ENCODE data around the gene CLEC4G.
"Not testable (repeated sequence)": the region's sequence is repeated elsewhere in the genome, so short reads cannot be mapped to it uniquely, and the experiment has no call there.

The CLEC4G gene, protein sequence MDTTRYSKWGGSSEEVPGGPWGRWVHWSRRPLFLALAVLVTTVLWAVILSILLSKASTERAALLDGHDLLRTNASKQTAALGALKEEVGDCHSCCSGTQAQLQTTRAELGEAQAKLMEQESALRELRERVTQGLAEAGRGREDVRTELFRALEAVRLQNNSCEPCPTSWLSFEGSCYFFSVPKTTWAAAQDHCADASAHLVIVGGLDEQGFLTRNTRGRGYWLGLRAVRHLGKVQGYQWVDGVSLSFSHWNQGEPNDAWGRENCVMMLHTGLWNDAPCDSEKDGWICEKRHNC

DNA sequence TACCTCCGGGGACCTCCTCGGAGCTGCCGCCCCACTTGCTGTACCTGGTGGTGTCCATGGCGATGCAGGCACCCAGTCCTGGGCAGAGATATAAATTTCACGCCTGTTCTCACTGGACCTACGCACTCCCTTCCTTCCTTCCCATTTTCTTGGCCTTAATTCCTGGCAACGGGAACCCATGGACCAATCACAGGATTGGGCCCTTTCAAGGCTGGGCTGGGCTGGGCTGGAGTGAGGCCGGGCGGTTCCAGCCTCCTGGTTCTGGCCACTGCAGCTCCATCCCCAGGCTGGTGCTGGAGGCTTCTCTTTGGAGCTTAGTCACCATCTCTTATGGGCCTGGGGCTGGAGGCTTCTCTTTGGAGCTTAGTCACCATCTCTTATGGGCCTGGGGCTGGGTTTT, at the start of gene CLEC4G:
CLEC4G (minus strand) TSS at position 66 of the 400 bp plus-strand sequence; CDS start at position 58, 8 bp downstream.
- DNase-seq = no peak

DNA sequence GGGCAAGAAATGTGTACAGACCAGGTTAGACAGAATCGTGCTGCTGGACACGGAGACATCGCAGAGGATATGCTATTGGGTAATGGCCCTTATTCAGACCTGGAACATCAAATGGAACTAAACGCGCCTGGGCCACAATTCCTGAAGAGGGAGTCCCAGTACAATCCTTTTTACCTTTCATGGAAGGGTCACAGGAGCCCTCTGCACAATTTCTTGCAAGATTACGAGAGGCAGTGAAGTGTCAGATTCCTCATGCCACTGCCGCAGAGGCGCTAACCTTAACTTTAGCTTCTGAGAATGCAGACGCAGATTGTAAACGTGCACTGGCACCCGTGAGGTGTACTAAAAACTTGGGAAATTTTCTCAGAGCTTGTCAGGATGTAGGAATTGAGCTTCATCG, 49.2 kb upstream of the CLEC4G start:
- no peak for DNase-seq

DNA sequence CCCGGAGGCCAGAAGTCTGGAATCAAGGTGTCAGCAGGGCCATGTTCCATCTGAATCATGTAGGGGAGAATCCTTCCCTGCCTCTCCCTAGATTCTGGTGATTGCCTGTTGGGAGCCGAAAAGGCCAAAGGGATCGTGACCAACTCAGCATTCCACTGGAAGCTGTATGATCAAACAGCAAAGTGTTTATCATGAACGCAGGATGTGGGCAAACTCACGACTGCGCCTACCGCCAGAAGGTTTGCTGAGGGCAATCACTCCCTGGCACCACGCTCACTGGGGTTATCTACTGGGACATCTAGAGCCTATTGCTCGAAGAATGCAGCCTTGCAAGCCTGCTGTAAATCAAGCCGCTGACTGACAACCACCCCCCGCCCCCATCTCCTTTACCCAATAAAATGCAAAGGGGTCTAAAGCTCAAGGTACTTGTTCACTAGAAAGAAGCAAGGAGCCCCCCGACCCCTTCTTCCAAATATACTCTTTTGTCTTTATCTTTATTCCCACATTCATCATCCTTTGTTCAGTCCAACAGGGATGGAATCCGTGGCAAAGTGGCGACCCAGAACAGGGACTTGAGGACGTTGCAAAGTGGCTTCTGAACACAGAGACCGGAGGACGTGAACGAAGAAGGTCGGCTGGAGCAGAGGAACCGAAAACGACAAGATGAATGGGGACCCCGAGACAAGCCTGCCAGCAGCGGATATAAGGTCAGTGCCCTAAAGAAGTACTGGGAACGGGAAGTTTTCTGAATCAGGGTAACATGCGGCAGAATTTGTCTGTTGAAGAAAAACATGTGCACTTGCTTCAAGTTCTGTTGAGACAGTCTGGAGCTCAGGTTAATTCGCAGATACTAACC, 47.9 kb upstream of the CLEC4G start:
- no peak for DNase-seq

DNA sequence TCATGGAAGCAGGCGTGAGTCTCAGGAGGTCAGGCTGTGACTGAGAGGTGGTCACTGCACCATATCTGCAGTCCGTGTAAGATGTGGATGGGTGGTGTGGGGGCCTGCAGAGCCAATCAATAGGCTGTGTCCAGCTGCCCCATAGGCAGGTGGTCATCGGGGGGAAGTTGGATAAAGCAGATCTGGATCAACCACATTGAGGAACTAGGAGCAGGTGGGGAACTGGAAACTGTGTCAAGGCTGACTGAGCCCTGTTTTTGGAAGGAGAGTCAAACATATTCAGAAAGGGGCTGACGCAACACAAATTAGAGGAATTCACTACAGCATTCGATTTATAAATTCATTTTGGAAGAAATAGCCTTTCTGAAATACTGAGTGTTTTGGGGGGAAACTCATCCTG, 46.2 kb upstream of the CLEC4G start:
- no peak for DNase-seq

DNA sequence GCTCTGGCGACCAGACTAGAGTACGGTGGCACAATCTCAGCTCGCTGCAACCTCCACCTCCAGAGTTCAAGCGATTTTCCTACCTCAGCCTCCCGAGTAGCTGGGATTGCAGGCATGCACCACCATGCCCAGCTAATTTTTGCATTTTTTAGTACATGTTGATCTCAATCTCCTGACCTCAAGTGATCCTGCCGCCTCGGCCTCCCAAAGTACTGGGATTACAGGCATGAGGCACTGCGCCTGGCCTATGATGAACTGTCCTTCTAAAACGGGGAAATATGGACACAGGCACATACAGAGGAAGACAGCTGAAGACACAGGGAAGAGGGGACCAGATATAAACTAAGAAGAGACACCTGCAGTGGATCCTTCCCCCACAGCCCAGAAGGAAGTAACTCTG, 43.9 kb upstream of the CLEC4G start:
- DNase-seq = no peak

DNA sequence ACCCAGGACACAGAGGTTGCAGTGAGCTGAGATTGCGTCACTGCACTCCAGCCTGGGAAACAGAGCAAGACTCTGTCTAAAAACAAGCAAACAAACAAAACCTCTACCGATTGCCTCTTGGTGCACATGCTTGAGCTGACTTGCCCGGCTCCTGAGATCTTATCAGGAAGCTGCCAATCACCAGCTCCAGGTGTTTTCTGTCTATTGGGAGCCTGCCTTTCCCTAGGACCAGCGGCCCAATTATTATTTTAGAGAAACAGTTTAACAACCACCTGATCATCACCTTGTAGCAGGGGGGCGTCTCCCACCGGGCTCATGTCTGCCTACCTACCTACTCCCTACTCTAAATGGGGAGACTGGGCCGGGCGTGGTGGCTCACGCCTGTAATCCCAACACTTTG, 41.9 kb upstream of the CLEC4G start:
- no peak for DNase-seq

DNA sequence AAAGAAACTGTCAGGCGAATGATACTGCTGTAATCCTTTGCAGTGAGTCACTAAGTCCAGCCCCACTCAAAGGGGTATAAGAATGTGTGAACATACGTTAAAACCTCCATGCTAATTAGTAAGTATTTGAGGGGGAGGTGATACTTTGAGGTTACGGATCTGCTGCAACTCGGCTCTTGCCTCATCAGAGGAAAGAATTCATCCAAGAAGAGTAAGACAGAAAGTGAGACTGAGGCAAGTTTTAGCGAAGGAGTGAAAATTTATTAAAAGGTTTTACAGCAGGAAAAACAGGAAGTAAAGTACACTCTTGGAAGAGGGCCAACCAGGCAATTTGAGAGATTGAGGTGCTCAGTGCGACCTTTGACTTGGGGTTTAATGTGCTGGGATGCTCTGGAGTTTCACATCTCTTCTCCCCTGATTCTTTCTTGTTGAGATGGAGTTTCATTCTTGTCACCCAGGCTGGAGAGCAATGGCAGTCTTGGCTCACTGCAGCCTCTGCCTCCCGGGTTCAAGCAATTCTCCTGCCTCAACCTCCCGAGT, 40.9 kb upstream of the CLEC4G start:
- DNase-seq = no peak

DNA sequence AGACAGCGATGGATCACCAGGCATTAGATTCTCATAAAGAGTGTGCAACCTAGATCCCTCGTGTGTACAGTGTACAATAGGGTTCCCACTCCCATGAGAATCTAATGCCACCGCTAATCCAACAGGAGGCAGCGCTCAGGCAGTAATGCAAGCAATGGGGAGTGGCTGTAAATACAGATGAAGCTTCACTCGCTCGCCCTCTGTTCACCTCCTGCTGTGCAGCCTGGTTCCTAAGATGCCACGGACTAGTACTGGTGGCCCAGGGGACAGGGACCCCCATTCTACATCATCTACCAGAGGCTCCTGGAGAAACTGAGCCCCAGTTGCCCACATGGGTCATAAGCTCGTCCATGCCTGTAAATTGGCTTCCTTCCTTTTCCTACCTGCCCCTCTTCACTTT, 39.2 kb upstream of the CLEC4G start:
- DNase-seq = no peak

DNA sequence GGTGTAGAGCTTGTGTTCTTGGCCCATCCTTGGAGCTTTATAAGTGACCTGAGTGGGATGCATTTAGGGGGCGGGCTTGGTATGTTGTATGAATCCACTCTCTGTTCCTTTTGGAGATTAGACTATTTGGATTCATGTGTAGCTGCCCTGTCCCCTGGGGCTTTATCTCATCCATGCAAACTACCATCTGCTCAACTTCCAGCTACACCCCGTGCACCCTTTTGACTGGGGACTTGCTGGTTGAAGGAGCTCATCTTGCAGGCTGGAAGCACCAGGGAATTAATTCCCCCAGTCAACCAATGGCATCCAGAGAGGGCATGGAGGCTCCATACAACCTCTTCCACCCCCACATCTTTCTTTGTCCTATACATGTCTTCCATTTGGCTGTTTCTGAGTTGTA, 37.3 kb upstream of the CLEC4G start:
- no peak for DNase-seq

DNA sequence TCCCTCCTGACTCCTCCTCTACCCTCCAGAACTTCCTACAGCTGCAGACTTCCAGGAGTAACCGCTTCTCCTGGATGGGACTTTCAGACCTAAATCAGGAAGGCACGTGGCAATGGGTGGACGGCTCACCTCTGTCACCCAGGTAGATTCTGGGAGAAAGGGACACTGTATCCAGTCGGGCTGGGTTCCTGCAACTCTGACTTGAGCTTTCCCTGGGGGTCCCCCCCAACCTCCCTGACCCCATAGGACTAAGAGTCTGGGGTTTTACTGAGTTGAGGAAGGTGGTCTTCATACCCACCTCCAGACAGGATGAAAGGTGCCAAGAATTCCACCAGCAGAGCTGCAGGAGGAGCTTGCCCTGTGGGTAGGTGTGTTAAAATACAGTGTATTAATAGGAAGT, 35.6 kb upstream of the CLEC4G start:
- DNase-seq = no peak

DNA sequence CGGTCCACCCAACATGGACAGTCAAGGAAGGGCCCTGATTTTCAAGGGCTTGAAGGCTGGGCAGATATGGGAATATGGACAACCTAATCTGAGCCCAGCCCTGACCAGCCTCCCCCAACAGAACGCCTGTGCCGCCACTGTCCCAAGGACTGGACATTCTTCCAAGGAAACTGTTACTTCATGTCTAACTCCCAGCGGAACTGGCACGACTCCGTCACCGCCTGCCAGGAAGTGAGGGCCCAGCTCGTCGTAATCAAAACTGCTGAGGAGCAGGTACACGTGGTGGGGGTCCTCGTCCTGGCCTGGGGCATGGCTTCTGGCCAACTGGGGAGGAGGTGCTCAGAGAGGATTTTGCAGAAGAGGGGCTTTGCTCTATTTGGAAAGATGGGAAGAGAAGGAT, 34.6 kb upstream of the CLEC4G start:
- DNase-seq = no peak

DNA sequence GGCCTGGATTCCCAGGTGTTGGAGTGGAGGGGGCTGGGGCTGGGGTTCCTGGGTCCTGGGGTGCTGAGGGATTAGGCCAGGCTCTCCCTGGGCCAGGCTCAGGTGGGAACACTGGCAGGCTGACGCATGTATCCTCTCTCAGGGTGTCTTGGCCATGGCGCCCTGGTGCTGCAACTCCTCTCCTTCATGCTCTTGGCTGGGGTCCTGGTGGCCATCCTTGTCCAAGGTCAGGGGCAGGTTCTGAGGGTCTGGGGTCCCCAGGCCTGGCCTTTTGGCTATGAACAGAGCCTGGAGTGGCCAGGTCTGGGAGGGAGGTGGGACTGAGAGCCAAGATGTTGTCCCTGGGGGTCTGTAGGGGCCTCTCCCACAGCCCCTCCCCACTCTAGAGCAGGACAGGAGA, 33.1 kb upstream of the CLEC4G start:
- DNase-seq = not testable (repeated sequence)

DNA sequence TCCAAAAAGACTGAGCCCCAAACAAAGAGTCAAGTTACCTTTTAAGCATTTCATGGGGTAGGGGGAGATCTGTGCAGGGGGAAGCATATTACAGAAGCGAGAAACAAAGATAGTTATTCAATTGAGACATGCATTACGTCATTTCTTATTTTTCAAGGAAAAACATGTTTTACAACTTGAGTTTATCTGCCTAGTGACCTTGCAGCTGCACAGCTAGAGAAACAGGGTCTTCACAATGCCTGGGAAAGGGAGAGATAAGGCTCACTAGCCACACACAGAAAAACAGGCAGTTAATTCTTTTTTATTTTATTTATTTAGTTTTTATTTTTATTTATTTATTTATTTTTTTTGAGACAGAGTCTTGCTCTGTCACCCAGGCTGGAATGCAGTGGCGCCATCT, 32.2 kb upstream of the CLEC4G start:
- not testable (repeated sequence) for DNase-seq

DNA sequence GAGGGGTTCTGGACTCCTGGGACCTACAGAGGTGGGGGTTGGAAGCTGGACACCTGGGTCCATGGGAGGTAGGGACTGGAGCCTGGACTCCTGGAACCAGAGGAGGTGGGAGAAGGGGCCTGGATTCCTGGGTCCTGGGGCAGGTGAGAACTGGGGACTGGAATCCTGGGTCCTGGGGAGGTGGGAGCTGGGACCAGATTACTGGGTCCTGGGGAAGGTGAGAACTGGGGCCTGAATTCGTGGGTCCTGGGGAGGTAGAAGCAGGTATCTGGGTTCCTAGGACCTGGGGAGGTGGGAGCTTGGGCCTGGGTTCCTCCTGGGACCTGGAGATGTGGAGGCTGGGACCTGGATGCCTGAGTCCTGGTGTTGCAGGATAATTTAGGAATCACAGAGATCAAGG, 31.8 kb upstream of the CLEC4G start:
- no peak for DNase-seq

DNA sequence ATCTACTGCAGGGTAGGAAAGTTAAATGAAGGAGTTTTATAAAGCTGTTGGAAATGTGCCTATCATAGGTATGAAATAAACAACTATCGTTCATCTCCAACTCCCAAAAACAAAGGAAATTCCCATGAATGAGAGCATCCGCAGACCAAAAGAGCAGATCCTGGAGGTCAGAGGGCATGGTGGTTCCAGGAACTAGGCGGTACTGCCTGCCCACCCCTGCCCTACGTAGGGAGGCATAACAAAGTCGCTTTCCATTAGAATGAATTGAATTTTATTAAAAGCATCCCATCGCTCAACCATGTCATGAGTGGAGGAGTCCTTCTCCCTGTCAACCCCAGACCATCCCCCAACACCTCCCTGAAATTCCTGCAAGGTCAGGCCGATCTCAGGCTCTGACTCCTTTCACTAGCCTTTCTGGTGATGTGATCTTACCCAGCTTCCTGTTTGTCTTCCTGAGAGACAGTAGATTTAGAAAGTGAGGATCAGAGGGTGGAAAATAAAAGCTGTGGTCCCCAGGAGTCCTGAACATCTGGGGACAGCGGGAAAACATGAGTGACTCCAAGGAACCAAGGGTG, 30.9 kb upstream of the CLEC4G start, which contains the start of gene CLEC4M:
CLEC4M (plus strand) TSS at position 525 of the 575 bp plus-strand sequence; CDS start at position 549, 24 bp downstream.
- DNase-seq = no peak

DNA sequence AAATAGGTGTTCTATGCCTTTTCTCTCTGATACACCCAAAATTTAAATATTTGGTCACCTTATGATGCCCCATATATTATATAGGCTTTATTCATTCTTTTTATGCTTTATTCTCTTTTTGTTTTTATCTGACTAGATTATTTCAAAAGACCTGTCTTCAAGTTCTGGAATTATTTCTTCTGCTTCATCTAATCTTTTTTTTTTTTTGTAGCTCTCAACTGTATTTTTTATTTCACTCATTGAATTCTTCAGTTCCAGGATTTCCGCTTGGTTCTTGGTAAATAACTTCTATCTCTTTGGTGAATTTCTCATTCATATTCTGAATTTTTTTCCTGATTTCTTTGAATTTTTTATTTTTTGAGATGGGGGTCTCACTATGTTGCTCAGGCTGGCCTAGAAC, 27.2 kb upstream of the CLEC4G start:
- no peak for DNase-seq

DNA sequence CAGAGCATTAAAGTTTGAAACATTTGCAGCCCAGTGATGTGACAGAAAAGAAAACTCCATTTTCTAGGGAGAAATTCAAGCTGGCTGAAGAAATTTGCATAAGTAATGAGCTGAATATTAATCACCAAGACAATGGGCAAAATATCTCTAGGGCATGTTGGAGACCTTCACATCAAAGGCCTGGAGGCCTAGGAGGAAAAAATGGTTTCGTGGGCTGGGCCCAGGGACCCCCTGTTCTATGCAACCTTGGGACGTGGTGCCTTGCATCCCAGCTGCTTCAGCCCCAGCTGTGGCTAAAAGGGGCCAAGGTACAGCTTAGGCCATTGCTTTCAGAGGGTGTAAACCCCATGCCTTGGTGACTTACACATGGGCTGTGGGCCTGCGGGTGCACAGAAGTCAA, 25.4 kb upstream of the CLEC4G start:
- no peak for DNase-seq

DNA sequence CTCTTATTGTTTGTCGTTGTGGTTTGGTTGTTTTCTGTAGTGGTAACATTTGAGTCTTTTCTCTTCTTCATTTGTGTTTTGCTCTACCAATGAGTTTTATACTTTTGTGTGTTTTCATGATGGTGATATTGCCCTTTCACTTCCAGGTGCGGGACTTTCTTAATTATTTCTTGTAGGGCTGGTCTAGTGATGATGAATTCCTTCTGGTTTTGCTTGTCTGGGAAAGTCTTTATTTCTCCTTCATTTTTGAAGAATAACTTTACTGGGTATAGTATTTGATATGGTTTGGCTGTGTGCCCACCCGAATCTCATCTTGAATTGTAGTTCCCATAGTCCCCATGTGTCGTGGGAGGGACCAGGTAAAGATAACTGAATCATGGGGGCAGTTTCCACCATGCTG, 24.3 kb upstream of the CLEC4G start:
- DNase-seq = no peak

DNA sequence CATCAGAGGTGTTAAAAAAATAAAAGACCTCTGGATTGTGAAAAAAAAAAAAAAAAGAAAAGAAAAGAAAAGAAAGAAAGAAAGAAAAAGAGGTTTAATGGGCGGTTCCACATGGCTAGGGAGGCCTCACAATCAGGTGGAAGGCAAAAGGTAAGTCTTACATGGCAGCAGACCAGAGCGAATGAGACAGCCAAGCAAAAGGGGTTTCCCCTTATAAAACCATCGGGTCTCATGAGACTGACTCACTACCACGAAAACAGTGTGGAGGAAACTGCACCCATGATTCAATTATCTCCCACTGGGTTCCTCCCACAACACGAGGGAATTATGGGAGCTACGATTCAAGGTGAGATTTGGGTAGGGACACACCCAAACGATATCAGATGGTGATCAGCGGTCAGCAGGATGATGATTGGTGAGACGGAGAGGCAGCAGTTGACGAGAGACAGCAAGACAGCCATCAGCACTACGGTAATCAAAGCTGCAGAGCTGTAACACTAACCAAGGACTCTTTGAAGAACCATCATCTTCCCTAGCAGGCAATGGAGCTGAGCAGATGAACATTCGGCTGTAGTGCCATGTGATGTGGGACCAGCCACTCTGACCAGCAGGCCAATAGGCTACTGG, 19.4 kb upstream of the CLEC4G start:
- no peak for DNase-seq

DNA sequence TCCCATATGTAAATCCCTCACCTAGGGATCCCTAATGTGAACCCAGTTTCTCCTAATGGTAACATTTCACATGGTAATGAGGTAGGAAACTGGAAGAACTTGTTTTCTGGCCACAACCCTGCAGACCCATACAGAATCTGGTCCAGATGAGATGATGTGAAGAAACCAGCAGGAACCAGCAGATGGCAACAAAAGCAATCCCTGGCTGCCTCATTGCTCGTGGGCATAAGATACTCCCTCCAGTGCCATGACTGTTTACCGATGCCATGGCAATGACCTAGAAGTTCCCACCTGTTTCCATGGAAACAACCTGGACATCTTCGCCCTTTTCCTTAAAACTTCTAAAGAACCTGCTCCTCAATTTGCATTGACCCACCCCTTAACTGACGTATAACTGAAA, 16.8 kb upstream of the CLEC4G start:
- DNase-seq = no peak

DNA sequence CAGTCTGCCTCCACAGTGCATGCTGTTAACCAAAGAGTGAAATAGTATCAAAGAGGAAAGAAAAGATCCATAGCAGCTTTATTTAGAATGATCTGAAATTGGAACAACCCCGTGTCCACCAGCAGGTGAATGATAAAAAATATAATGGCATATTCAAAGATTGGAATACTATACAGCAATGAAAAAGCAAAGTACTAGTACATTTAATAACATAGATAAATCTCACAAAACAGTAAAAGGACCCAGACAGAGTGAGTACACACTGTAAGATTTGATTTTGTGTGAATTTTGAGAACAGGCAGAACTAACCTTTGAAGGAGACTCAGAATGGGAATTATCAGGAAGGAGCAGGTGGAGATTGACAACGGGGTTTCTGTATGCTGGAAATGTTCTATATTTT, 16.3 kb upstream of the CLEC4G start:
- no peak for DNase-seq

DNA sequence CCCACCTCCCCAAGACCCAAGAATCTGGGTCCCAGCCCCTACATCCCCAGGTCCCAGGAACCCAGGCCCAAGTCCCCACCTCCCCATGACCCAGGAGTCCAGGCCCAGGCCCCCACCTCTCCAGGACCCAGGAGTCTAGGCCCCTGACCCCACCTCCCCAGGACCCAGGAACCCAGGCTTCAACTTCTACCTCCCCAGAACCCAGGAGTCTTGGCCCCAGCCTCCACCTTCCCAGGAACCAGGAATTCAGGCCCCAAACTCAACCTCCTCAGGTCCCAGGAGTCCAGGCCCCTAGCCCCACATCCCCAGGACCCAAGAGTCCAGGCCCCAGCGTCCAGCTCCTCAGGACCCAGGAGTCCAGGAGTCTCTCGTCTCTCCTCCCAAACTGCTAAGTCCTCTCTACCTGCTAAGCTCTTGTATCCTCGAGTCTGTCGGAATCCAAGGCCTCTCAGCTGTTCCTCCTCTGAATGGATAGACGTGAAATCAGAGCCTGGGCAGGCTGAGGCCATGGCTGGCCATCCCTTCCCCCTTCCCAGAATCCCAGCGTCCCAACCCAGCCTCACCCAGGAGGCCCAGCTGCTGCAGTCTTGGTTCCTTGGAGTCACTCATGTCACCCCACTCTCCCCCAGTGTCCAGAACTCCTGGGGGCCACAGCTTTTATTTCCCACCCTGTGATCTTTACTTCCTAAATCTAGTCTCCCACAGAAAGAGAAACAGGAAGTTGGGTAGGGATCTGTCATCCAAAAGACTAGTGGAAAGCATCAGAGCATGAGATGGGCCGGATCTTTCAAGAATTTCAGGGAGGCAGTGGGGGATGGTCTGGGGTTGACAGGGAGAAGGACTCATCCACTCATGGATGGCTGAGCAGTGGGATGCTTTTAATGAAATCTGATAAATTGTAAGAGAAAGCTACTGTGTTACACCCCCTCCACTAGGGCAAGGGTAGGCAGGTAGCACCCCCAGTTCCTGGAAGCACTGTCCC, 15.3 kb upstream of the CLEC4G start, which contains the start of gene CD209:
CD209 (minus strand) TSS at position 632 of the 982 bp plus-strand sequence; CDS start at position 609, 23 bp downstream.
- DNase-seq = no peak
